ENCODE results near the gene KRTAP19-2.

Gene KRTAP19-2

GRCh38 chr21:30482130-30482529 lies 5.1 kb downstream of the KRTAP19-2 start (continued):
- TF ChIP-seq CREB5 (CRISPR knock-in tag; IDR thresholded peaks at IDR 0.05; ENCODE audit: low read depth): no peak
- TF ChIP-seq BACH2 (CRISPR knock-in tag; IDR thresholded peaks at IDR 0.05; ENCODE audit: borderline replicate concordance): no peak
- TF ChIP-seq ZNF8 (CRISPR knock-in tag; IDR thresholded peaks at IDR 0.05): no peak
- no peak for TF ChIP-seq ZFP3 (CRISPR knock-in tag; IDR thresholded peaks at IDR 0.05)
- TF ChIP-seq ZFP30 (CRISPR knock-in tag; IDR thresholded peaks at IDR 0.05): no peak

GRCh38 chr21:30480145-30480544 lies 7.1 kb downstream of the KRTAP19-2 start, which contains the start of gene KRTAP19-1:
TSS of gene KRTAP19-1 (minus strand) at chr21:30480367. CDS start at chr21:30480317, 50 bp downstream.
- no peak for ATAC-seq
- TF ChIP-seq POU6F1 (CRISPR knock-in tag; IDR thresholded peaks at IDR 0.05; ENCODE audit: borderline replicate concordance, low read depth) (no peak), ZFP3 (CRISPR knock-in tag; IDR thresholded peaks at IDR 0.05) (no peak), PATZ1 (CRISPR knock-in tag; IDR thresholded peaks at IDR 0.05; ENCODE audit: borderline replicate concordance) (no peak), ISL1 (CRISPR knock-in tag; IDR thresholded peaks at IDR 0.05) (no peak), TOX (CRISPR knock-in tag; IDR thresholded peaks at IDR 0.05; ENCODE audit: borderline replicate concordance) (no peak), BACH2 (CRISPR knock-in tag; IDR thresholded peaks at IDR 0.05; ENCODE audit: borderline replicate concordance) (no peak), RARB (CRISPR knock-in tag; IDR thresholded peaks at IDR 0.05) (no peak), ZNF8 (CRISPR knock-in tag; IDR thresholded peaks at IDR 0.05) (no peak), ZC3H10 (CRISPR knock-in tag; IDR thresholded peaks at IDR 0.05) (no peak), SNAI2 (CRISPR knock-in tag; IDR thresholded peaks at IDR 0.05) (no peak), PPARA (CRISPR knock-in tag; IDR thresholded peaks at IDR 0.05; ENCODE audit: borderline replicate concordance) (no peak), ESRRG (CRISPR knock-in tag; IDR thresholded peaks at IDR 0.05) (no peak), CREB5 (CRISPR knock-in tag; IDR thresholded peaks at IDR 0.05; ENCODE audit: low read depth) (no peak), GLIS3 (CRISPR knock-in tag; IDR thresholded peaks at IDR 0.05) (no peak), CSDC2 (CRISPR knock-in tag; IDR thresholded peaks at IDR 0.05) (no peak), ARNTL (CRISPR knock-in tag; IDR thresholded peaks at IDR 0.05; ENCODE audit: borderline replicate concordance, low read depth) (no peak), OSR1 (CRISPR knock-in tag; IDR thresholded peaks at IDR 0.05) (no peak)

GRCh38 chr21:30479259-30479658 lies 8.0 kb downstream of the KRTAP19-2 start:
- no peak for TF ChIP-seq POU6F1 (CRISPR knock-in tag; IDR thresholded peaks at IDR 0.05; ENCODE audit: borderline replicate concordance, low read depth)
- no peak for TF ChIP-seq ZFP30 (CRISPR knock-in tag; IDR thresholded peaks at IDR 0.05)
- no peak for ATAC-seq

- no peak for ATAC-seq
- TF ChIP-seq GLIS3 (CRISPR knock-in tag; IDR thresholded peaks at IDR 0.05): no peak
- no peak for TF ChIP-seq PPARA (CRISPR knock-in tag; IDR thresholded peaks at IDR 0.05; ENCODE audit: borderline replicate concordance)
- TF ChIP-seq ZFP30 (CRISPR knock-in tag; IDR thresholded peaks at IDR 0.05): no peak
- no peak for TF ChIP-seq CREB5 (CRISPR knock-in tag; IDR thresholded peaks at IDR 0.05; ENCODE audit: low read depth)
- TF ChIP-seq RARB (CRISPR knock-in tag; IDR thresholded peaks at IDR 0.05): no peak
- TF ChIP-seq ESRRG (CRISPR knock-in tag; IDR thresholded peaks at IDR 0.05): no peak
- no peak for TF ChIP-seq ISL1 (CRISPR knock-in tag; IDR thresholded peaks at IDR 0.05)
- no peak for TF ChIP-seq SNAI2 (CRISPR knock-in tag; IDR thresholded peaks at IDR 0.05)
Observed at GRCh38 chr21:30478004-30478403, 9.2 kb downstream of the KRTAP19-2 start.

All from SK-N-SH treated with all-trans-retinoic acid at 6 μM for 48 hours (cell line).